Activated T-cell treated with anti-CD3 and anti-CD28 coated beads for 1 hour (primary cell): Measurements from ENCODE around the gene ADRM1.

Experiments used
- DNase-seq: peaks from one replicate; pipeline ENCODE4 v3.0.0-alpha.2; 2020; ENCODE audit warnings: low read depth

Gene ADRM1

GRCh38 chr20:62297449-62298227 is 5.2 kb upstream of the ADRM1 start:
- no peak for DNase-seq

GRCh38 chr20:62298577-62299249 is 4.1 kb upstream of the ADRM1 start:
- no peak for DNase-seq

- no peak for DNase-seq
Measured at GRCh38 chr20:62299666-62300236, 3.0 kb upstream of the ADRM1 start.

GRCh38 chr20:62300319-62300718 is 2.5 kb upstream of the ADRM1 start:
- DNase-seq, result no peak

GRCh38 chr20:62301111-62301668 is 1.6 kb upstream of the ADRM1 start:
- no peak for DNase-seq

GRCh38 chr20:62301773-62302340 is 940 bp upstream of the ADRM1 start:
- DNase-seq, result peak; percentile 75

- DNase-seq, result no peak
Measured at GRCh38 chr20:62303062-62303339, 204 bp downstream of the ADRM1 start.

GRCh38 chr20:62303340-62304226 is 786 bp downstream of the ADRM1 start:
- DNase-seq, result no peak

GRCh38 chr20:62304331-62305148 is 1.7 kb downstream of the ADRM1 start:
- DNase-seq, result no peak

- DNase-seq, result no peak
Measured at GRCh38 chr20:62305149-62305764, 2.5 kb downstream of the ADRM1 start.

GRCh38 chr20:62305765-62306413 is 3.1 kb downstream of the ADRM1 start:
- no peak for DNase-seq

- DNase-seq, result no peak
Measured at GRCh38 chr20:62306414-62307187, 3.8 kb downstream of the ADRM1 start.

GRCh38 chr20:62307226-62308101 is 4.7 kb downstream of the ADRM1 start:
- DNase-seq, result no peak

GRCh38 chr20:62308102-62308822 is 5.5 kb downstream of the ADRM1 start:
- no peak for DNase-seq

GRCh38 chr20:62309198-62309944 is 6.6 kb downstream of the ADRM1 start:
- no peak for DNase-seq

- DNase-seq, result no peak
Measured at GRCh38 chr20:62309947-62310756, 7.4 kb downstream of the ADRM1 start.
